BJ (cell line): Measurements from ENCODE around the gene MARCHF3. TPM values are rescaled to one million over a fixed set of nuclear protein-coding genes. Genes with fewer than 3 reads are reported as not detected.

ENCODE experiments used
- CTCF ChIA-PET: fragments of 350-600 bp; formaldehyde crosslinking; extraction: SDS; loops from one replicate; lab custom pipeline; 2021; ENCODE audit warnings: antibody characterized with exemption, inconsistent platforms; lab: Yijun Ruan, JAX
- POLR2A ChIA-PET: fragments of 300-600 bp; sonication (Branson Sonifier 250); formaldehyde crosslinking; extraction: SDS; loops from one replicate; lab custom pipeline; 2021; ENCODE audit warnings: antibody characterized with exemption; lab: Charles Lee
- DNase-seq: peaks from one replicate; pipeline ENCODE4 v3.0.0-alpha.2; 2011; ENCODE audit warnings: low read depth
- H3K27me3 ChIP-seq: 2 replicates; pipeline ENCODE4 v1.6.0; 2011; ENCODE audit warnings: low read length; ENCODE audit not compliant: control insufficient read depth, insufficient read depth
- H3K36me3 ChIP-seq: 2 replicates; pipeline ENCODE4 v1.5.1; 2011; ENCODE audit warnings: low read length; ENCODE audit not compliant: control insufficient read depth, insufficient read depth
- H3K4me3 ChIP-seq: 2 replicates; pipeline ENCODE4 v1.5.1; 2011; ENCODE audit warnings: low read depth, mild to moderate bottlenecking, control low read depth, low read length
- polyA plus RNA-seq: library from polyadenylated mRNA; depleted of rRNA; stranded (reverse); fragments of >200 nt; gene quantifications from 2 replicates; pipeline ENCODE4 v1.2.3, GENCODE V29; 2011
- TF ChIP-seq, protein P1 (sequence below): IDR thresholded peaks from 2 replicates; pipeline ENCODE4 v1.5.1; 2011; ENCODE audit warnings: low read depth, mild to moderate bottlenecking, control low read depth, inconsistent platforms, low read length, moderate library complexity; ENCODE audit not compliant: insufficient read depth

The MARCHF3 gene
- polyA plus RNA-seq, 1 experiment = 8.6 TPM

DNA sequence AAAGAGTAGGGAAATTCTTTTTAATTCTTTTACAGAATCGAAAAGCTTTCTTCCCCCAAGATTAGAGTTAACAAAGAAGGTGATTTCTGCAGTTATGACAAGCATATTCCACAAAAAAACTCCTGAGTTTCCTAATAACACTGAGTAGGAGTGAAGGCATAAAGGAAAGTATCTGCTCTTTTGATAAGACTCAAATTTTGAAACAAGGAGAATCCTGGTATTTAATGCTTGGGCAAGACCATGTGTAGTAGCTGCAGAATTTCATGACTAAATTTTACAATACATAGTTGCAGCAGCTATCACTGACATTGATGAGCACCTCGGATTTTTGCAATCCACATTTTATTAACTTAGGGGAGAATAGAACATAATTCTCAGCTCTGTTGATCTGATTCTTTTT lies 92.6 kb downstream of the MARCHF3 start:
- no peak overlapping the region for H3K4me3 ChIP-seq
- H3K36me3 ChIP-seq = no peaks in the 10 kb centered on the region
- TF ChIP-seq, protein P1, sequence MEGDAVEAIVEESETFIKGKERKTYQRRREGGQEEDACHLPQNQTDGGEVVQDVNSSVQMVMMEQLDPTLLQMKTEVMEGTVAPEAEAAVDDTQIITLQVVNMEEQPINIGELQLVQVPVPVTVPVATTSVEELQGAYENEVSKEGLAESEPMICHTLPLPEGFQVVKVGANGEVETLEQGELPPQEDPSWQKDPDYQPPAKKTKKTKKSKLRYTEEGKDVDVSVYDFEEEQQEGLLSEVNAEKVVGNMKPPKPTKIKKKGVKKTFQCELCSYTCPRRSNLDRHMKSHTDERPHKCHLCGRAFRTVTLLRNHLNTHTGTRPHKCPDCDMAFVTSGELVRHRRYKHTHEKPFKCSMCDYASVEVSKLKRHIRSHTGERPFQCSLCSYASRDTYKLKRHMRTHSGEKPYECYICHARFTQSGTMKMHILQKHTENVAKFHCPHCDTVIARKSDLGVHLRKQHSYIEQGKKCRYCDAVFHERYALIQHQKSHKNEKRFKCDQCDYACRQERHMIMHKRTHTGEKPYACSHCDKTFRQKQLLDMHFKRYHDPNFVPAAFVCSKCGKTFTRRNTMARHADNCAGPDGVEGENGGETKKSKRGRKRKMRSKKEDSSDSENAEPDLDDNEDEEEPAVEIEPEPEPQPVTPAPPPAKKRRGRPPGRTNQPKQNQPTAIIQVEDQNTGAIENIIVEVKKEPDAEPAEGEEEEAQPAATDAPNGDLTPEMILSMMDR = no peak
- ChIA-PET POLR2A (no interaction called here), CTCF (interaction anchor here (0.9 to 1.6 kb wide), 2 partner anchors 18 to 94 kb away, joined by 3 read pairs; no protein-coding TSS in a partner anchor)
- no peaks in the 10 kb centered on the region for H3K27me3 ChIP-seq
- DNase-seq = no peak

DNA sequence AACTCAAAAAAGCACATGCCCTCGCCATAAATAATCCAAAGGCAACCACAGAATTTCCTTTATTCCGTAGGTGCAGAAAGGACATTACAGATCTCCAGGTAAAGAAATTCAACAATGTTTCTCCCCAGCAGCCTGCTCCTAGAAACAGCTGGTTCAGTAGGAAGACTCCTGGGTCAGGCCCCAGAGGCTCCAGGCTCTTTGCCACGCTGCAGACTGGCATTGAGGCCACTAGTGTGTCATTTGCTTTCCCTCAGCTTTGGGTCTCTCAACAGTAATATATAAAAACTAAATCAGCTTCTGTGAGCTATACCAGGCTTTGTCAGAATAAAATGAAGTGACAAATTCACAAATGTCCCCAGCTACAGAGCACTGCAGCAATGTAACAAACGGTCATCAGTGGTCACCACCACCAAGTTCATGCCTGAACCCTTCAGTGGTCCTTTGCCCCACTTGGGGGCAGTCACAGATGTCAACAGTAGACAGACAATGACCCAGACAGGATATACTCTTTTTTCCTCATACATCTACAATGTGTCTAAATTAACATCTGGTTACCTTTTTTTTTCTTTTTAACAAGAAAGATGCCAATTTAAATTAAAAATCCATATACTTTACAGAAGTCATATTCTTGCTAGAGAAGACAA lies 93.5 kb downstream of the MARCHF3 start:
- H3K4me3 ChIP-seq = no peak overlapping the region
- no peaks in the 10 kb centered on the region for H3K27me3 ChIP-seq
- no peaks in the 10 kb centered on the region for H3K36me3 ChIP-seq
- POLR2A ChIA-PET = no interaction called here
- CTCF ChIA-PET = no interaction called here
- TF ChIP-seq, protein P1 = no peak
- DNase-seq = no peak

DNA sequence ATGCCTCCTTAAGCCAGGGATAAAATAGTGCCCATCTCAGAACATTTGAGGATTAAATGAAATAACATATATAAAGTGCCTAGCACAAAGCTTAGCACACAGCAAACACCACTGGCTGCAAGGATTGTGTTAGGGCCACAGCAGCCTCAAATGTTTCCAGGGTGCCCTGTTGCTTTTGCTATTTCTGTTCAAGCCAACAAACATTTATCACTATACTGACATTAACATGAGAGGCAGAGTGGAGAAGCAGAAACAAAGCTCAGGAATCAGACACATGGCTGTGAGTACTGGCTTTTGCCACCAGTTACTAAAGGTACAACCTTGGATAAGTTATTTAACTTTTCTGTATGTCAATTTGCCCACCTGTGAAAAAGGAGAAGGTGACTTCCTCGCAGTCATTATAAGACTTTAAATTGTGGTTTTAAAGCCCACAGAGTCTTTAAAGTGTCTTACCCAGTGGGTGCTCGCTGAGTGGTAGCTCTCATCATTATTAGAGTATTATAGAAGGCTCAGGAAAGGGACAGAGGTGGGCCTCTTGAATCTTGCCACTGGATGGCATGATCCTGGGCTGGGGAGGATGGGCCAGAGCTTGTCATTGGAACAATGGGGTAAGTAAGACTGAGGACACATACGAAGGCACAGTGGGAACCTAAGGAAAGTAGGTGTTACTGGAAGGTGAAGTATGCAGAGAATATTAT lies 98.2 kb downstream of the MARCHF3 start:
- TF ChIP-seq, protein P1 = no peak
- CTCF ChIA-PET = interaction anchor here (1.1 kb wide), 1 partner anchor 17 kb away, joined by 6 read pairs; no protein-coding TSS in a partner anchor
- DNase-seq = no peak
- Histone ChIP-seq H3K27me3 (no peaks in the 10 kb centered on the region), H3K4me3 (no peak overlapping the region), H3K36me3 (no peaks in the 10 kb centered on the region)
- POLR2A ChIA-PET = no interaction called here

DNA sequence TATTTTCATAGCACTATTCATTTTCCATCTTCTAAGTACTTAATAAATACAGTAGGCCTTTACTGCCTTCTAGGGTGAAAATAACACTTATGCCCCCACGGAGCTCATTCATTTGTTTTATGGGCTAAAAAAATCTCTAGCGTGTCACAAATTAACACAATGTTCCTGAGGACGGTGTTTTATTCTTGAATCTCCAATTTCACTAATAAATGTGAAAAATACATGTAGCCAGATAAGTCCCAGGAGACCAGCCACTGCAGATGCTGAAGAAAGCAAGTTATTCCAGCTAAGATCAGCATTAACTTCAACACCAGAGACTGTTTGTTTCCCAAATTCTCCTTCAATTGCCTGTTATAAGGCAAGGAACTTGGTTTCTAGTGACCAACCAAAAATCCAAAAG lies 102.3 kb downstream of the MARCHF3 start:
- CTCF ChIA-PET = interaction anchor here (1.0 kb wide), 1 partner anchor 10 kb away, joined by 3 read pairs; no protein-coding TSS in a partner anchor
- POLR2A ChIA-PET = no interaction called here
- H3K27me3 ChIP-seq = no peaks in the 10 kb centered on the region
- H3K36me3 ChIP-seq = no peaks in the 10 kb centered on the region
- TF ChIP-seq, protein P1 = no peak
- no peak overlapping the region for H3K4me3 ChIP-seq
- DNase-seq = no peak

DNA sequence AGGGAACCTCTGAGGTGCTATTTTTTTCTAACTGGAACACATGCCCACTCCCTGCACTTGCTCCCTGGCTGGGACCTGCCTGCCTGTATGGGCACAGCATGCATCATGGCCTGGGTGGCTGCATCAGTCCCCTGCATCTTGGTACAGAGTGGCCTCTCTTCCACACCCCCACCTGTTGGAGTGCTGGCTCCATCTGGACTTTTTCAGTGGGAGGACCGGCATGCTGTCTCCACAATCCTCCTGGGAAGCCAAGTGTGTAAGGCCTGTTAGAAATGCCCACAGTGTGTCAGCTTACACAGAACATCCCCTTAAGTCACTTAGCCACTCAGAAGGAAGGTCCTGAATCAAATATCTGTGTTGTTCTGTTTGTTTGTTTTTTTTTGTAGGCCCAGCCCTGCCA lies 102.9 kb downstream of the MARCHF3 start:
- ChIA-PET CTCF (interaction anchor here (1.0 kb wide), 1 partner anchor 10 kb away, joined by 3 read pairs; no protein-coding TSS in a partner anchor), POLR2A (no interaction called here)
- H3K36me3 ChIP-seq = no peaks in the 10 kb centered on the region
- TF ChIP-seq, protein P1 = no peak
- no peaks in the 10 kb centered on the region for H3K27me3 ChIP-seq
- DNase-seq = no peak
- H3K4me3 ChIP-seq = no peak overlapping the region
